GM23338 (cell line): ENCODE results near the gene CD79A.

Source experiments
- CREB1 ChIP-seq: fragments of 250-450 bp; sonication (Bioruptor Pico); IDR thresholded peaks from 2 replicates; pipeline ENCODE4 v1.5.0; 2020; ENCODE audit warnings: low read depth, mild to moderate bottlenecking, moderate library complexity
- CTCF ChIP-seq, 2 experiments: fragments of 200-600 bp in 1 of 2; sonication (generic) in 1 of 2; conservative IDR thresholded peaks; 2 replicates each; pipeline versions ENCODE4 v1.5.1 to v1.6.1; 2016 to 2017; ENCODE audit warnings: antibody characterized with exemption in 2 of 2, low read depth in 2 of 2, mild to moderate bottlenecking in 2 of 2, moderate library complexity in 1 of 2
- ETS1 ChIP-seq: IDR thresholded peaks from 2 replicates; pipeline ENCODE4 v1.6.1; 2016; ENCODE audit warnings: antibody characterized with exemption
- EZH2 ChIP-seq: fragments of 200-600 bp; sonication (generic); IDR thresholded peaks from one replicate; pipeline ENCODE4 v1.8.0; 2017; ENCODE audit warnings: antibody characterized with exemption, mild to moderate bottlenecking, low read depth; ENCODE audit not compliant: unreplicated experiment
- EZH2phosphoT487 ChIP-seq: fragments of 200-600 bp; sonication (generic); IDR thresholded peaks from one replicate; pipeline ENCODE4 v1.8.1; 2018; ENCODE audit warnings: antibody characterized with exemption; ENCODE audit not compliant: unreplicated experiment
- JUNB ChIP-seq: IDR thresholded peaks from one replicate; pipeline ENCODE4 v1.6.1; 2016; ENCODE audit warnings: antibody characterized with exemption; ENCODE audit not compliant: unreplicated experiment
- NANOG ChIP-seq: IDR thresholded peaks from 2 replicates; pipeline ENCODE4 v1.6.1; 2016; ENCODE audit warnings: antibody characterized with exemption, borderline replicate concordance
- POLR2AphosphoS5 ChIP-seq: IDR thresholded peaks from 2 replicates; pipeline ENCODE4 v1.6.1; 2016; ENCODE audit warnings: antibody characterized with exemption, low read depth
- REST ChIP-seq: IDR thresholded peaks from one replicate; pipeline ENCODE4 v1.6.1; 2018; ENCODE audit warnings: antibody characterized with exemption; ENCODE audit not compliant: unreplicated experiment
- STAT1 ChIP-seq: IDR thresholded peaks from one replicate; pipeline ENCODE4 v1.6.1; 2016; ENCODE audit warnings: antibody characterized with exemption; ENCODE audit not compliant: unreplicated experiment
- ZNF462 ChIP-seq: fragments of 250-450 bp; sonication (Bioruptor Pico); IDR thresholded peaks from 2 replicates; pipeline ENCODE4 v1.5.0; 2020; ENCODE audit warnings: mild to moderate bottlenecking, moderate library complexity

GRCh38 chr19:41861846-41862245, 15.2 kb upstream of the CD79A start:
- TF ChIP-seq CREB1 (CRISPR knock-in tag): no peak
- TF ChIP-seq CTCF (conservative IDR thresholded peaks at IDR 0.05; ENCODE audit: low read depth in 2 of 2): no peak
- TF ChIP-seq REST: no peak
- no peak for TF ChIP-seq ETS1
- TF ChIP-seq NANOG: no peak
- TF ChIP-seq POLR2AphosphoS5: no peak
- no peak for TF ChIP-seq EZH2
- TF ChIP-seq STAT1: no peak
- no peak for TF ChIP-seq EZH2phosphoT487
- no peak for TF ChIP-seq ZNF462 (CRISPR knock-in tag)
- no peak for TF ChIP-seq JUNB
